ENCODE data around the gene CSRP1.
"Not testable (repeated sequence)": the region's sequence is repeated elsewhere in the genome, so short reads cannot be mapped to it uniquely, and the experiment has no call there.

Gene CSRP1

DNA sequence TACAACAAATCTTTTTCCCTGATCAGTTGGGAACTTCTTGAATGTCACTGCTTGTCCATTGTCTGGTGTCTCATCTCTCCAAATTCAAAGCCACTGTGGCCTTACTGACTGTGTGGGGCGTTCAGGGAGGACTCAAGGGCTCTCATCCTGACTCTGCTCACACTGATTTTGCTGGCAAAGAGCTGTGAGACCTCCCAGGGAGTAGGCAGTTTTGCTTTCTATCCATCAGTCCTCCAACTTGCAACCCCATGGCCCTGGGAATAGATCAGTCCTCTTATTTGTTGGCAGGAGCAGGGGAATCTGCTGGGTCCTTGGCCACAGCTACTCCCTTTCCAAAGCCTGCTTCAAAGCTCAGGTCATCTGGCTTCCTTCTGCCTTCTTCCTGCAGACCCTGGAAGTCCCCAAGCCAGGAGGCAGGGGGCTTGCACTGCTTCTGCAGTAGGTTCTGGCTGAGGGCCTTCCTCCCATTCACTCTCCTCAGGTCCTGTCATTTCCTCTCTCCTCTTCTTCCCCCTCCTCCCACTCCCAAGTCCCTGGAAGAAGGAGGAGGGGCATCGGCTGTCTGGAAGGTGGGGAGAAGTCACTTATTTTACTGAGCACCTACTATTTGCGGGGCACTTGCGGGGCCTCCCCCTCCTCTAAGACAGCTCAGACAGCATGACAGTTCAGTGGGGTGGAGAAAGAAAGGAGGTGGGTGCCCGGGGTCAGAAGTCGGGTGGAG is 31.1 kb upstream of the CSRP1 start:
- no peak for DNase-seq (ENCODE audit: low read depth)

DNA sequence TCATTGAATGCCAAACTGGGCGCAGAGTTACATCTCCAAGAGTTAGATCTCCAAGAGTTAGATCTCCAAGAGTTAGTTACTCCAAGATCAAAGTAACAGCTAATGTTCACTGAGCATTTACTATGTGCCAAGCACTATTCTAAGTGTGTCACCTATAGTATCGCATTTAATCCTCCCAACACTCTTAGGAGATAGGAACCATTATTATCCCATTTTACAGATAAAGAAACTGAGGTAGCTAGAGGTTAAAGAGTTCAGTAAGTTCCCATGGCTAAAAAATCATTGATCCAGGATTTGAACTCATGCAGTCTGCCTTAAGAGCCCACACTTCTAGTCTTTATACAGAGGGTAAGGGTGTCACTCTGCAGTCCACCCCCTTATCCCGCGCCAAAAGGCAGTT is 30.5 kb upstream of the CSRP1 start:
- DNase-seq (ENCODE audit: low read depth), result no peak

DNA sequence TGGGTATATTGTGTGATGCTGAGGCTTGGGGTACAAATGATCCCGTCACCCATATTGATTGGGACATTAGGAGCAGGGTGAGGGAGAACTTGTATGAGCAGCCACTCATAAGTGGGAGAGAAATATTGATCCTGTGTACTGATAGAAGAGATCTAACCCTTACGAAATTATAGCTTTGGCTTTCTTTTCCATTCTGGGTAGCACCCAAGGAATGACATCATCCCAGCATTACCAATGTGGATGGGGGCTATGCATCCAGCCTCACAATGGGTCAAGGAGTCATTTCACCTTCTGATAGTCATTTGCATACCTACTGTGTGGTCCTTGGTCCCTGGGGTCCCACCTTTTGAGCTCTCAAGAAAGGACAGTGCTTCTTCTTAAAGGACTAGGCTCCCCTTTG is 30.1 kb upstream of the CSRP1 start:
- DNase-seq (ENCODE audit: low read depth), result no peak

- no peak for DNase-seq (ENCODE audit: low read depth)
These were observed 29.6 kb upstream of the CSRP1 start for GRCh38 chr1:201536558-201536957.

DNA sequence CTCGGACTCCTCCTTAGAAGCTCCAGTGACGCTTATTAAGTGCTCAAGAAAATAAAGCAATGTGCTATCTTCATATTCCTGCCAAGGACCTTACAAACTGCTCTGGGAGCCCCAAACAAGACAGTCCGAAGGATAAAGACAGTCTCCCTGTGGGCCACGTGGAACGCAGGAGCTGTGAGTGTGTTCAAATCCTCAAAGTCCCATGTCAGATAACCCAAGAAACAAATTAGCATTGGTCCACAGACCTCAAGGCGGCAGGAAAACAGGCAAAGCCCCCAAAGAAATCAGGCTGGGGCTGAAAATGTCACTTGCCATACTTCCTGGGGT is 29.0 kb upstream of the CSRP1 start:
- no peak for DNase-seq (ENCODE audit: low read depth)

DNA sequence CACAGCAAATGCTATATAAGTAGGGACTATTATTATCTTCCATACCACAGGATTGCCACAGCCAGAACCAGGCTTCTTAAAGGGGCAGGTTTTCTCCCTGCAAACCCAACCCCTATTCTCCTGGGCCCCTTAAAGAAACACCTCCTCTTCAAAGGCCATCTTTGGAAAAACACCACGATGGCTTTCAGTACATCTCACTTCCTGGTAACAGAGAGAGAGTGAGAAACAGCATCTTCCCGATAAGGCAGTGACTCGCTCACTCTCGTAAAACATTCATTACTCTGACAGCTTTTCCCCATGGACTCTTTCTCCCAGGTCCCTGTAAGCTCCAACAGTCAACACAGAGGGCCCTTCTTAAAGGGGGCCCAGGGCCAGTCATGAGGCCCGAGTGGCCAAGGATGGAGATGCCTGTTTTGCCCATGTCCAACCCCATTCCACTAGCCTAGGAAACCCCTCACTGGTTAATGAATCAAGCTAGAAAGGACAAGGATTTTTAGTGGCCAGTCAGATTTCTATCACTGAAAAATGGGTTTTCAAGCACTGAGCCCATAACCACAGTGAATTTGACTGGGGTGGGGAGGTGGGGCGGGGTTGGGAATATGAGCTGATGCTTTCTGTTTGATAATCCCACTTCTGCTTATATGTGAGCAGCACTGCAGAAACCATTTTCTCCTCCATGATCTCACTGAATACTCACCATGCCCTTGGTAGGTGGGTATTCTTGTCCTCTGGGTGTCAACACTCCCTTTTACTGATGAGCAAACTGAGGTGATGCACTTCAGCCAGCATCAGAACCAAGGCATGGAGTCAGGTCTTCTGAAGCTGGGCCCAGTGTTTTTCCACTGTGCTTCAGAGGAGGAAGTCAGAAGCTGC is 28.4 kb upstream of the CSRP1 start:
- DNase-seq (ENCODE audit: low read depth), result no peak

GRCh38 chr1:201533836-201534235 is 26.9 kb upstream of the CSRP1 start:
- no peak for DNase-seq (ENCODE audit: low read depth)

DNA sequence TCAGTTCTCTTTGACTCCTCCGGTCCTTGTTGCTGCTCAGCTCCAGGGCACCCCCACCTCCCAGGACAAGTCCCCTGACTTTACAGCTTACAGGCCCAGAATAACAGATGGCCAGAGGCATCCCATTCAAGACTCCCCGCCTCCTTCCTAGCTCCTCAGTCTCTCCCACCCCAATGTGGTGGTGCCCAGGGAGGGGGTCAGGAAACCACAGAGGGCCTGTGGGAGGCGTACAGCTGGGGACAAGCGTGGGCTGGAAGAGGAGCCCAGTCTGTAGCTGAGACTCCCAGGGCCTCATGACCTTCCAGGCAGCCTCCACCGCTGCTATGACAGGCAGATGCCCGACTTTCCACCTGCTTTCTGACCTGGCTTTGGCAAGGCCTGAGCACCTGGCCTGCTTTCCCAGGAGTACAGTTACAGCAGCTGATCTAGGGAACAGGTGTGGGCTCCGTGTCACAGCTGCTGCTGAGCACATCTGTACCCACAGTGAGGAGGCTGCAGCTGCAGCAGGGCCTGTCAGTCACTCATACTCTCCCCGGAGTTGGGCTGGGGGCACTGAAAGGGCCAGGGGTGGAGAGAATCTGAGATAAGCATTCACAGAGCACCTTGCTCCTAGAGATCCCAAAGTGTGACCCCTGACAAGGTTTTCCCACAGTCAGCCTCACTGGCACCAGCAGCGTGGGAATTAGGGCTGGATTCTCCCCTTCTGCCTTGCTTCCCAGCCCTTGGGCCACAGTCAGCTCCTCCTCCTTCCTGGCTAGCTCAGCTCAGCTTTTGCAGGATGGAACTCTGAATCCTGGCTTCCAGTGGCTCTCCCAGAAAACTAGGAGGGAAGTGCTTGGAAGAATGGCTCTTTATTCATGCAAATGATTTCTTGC is 24.9 kb upstream of the CSRP1 start:
- no peak for DNase-seq (ENCODE audit: low read depth)

- DNase-seq (ENCODE audit: low read depth), result no peak
These were observed 24.0 kb upstream of the CSRP1 start for GRCh38 chr1:201530741-201531531.

DNA sequence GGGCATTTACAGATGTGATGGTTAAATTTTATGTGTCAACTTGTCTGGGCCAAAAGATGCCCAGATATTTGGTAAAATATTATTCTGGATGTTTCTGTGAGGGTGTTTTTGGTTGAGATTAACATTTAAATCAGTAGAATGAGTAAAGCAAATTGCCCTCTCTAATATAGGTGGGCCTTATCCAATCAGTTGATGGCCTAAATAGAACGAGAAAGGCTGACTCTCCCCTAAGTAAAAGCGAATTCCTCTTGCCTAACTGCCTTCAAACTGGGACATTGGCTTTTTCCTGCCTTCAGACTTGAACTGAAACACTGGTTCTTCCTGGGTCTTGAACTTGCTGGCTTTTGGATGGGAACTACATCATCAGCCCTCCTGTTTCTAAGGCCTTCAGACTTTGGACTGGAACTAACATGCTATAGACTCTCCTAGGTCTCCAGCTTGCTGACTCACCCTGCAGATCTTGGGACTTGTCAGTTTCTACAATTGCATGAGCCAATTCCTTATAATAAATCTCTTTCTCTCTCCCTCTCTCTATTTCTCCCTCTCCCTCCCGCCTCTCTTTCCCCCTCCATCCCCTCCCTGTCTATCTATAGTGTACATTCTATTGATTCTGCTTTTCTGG is 21.8 kb upstream of the CSRP1 start:
- no peak for DNase-seq (ENCODE audit: low read depth)

- no peak for DNase-seq (ENCODE audit: low read depth)
These were observed 21.0 kb upstream of the CSRP1 start for GRCh38 chr1:201527879-201528278.

DNA sequence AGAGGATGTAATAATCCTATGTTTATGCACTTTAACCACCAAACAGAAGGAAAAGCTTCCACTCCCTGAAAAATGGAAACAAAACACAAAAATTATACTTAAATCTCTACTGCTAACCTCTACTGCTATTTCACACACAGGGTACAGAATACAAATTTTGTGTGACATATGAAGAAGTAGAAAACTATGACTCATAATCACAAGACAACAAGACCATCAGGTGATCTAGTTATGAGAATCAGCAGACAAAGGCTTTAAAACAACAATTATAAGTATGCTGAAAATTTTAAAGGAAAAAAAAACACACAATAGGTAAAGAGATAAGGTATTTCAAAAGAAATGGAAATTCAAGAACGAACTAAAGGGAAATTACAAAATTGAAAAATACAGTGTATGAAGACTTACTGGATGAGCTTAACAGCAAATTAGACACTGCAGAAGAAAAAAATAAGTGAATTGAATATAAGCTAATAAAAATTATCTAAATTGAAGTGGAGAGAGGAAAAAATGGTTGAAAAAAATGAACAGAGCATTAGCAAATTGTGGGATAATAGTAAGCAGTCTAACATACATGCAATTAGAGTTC is 18.4 kb upstream of the CSRP1 start:
- DNase-seq (ENCODE audit: low read depth), result no peak

GRCh38 chr1:201520046-201520575 is 13.2 kb upstream of the CSRP1 start:
- not testable (repeated sequence) for DNase-seq (ENCODE audit: low read depth)

DNA sequence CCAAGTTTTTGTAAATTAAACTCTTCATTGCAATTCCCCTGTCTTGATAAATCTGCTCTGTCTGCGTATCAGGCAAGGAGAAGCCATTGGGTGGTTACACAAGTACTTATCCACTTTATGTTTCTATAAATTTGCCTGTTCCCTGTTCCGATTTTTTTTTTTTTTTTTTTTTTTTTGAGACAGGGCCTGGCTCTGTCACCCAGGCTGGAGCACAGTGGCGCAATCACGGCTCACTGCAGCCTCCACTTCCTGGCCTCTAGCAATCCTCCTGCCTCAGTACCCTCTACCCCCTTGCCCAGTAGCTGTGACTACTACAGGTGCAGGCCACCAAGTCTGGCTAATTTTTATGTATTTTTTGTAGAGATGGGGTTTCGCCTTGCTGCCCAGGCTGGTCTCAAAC is 11.1 kb upstream of the CSRP1 start:
- no peak for DNase-seq (ENCODE audit: low read depth)

DNA sequence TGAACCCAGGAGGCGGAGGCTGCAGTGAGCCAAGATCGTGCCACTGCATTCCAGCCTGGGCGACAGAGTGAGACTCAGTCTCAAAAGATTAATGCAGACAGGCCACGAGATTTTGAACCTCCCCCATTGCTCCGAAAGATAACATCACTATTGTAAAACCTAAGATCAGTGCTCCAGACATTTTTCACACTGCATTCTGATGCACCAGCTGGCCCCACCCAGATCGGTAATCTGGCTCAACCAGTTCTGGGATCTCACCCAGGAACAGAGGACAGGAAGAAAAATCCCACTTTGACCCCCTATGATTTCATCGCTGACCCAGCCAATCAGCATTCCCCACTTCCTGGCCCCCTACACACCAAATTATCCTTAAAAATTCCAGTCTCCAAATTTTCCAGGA is 10.7 kb upstream of the CSRP1 start:
- no peak for DNase-seq (ENCODE audit: low read depth)

DNA sequence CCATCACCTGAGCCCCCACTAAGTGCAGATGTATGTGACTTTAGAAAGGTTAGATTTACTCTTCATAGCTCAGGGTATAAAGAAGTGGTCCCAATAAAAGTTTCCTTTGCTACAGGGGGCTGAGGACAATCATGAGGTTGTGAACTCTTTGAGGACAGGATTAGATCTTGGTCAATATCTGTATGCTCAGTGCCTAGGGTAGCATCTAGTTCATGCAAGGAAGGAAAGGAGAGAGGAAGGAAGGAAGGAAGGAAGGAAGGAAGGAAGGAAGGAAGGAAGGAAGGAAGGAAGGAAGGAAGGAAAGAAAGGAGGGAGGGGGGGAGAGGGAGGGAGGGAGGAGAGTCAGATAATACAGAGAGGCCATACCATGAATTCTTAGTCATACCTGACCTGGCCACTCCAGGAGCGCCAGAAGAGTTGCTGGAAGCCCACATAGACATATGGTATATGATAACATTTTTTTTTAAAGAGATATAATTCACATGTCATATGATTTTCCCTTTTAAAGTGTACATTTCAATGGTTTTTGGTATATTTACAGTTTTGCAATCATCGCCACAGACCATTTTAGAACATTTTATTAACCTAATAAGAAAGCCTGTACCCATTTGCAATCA is 9.7 kb upstream of the CSRP1 start:
- no peak for DNase-seq (ENCODE audit: low read depth)

GRCh38 chr1:201515895-201516294 is 9.0 kb upstream of the CSRP1 start:
- DNase-seq (ENCODE audit: low read depth), result no peak

GRCh38 chr1:201515062-201515750 is 8.3 kb upstream of the CSRP1 start:
- DNase-seq (ENCODE audit: low read depth), result no peak

- DNase-seq (ENCODE audit: low read depth), result no peak
These were observed 7.5 kb upstream of the CSRP1 start for GRCh38 chr1:201514466-201514865.

Measured in CMK (cell line).